Measurements from ENCODE around the gene SNAPC2. TPM values are rescaled to one million over a fixed set of nuclear protein-coding genes. Genes with fewer than 3 reads are reported as not detected.

The SNAPC2 gene
- total and polyA plus RNA-seq, 2 of the 13 experiments (the other 11 are each of a cell fraction or from before 2014, with no cell fraction given): 10.2 to 12.7 TPM

DNA sequence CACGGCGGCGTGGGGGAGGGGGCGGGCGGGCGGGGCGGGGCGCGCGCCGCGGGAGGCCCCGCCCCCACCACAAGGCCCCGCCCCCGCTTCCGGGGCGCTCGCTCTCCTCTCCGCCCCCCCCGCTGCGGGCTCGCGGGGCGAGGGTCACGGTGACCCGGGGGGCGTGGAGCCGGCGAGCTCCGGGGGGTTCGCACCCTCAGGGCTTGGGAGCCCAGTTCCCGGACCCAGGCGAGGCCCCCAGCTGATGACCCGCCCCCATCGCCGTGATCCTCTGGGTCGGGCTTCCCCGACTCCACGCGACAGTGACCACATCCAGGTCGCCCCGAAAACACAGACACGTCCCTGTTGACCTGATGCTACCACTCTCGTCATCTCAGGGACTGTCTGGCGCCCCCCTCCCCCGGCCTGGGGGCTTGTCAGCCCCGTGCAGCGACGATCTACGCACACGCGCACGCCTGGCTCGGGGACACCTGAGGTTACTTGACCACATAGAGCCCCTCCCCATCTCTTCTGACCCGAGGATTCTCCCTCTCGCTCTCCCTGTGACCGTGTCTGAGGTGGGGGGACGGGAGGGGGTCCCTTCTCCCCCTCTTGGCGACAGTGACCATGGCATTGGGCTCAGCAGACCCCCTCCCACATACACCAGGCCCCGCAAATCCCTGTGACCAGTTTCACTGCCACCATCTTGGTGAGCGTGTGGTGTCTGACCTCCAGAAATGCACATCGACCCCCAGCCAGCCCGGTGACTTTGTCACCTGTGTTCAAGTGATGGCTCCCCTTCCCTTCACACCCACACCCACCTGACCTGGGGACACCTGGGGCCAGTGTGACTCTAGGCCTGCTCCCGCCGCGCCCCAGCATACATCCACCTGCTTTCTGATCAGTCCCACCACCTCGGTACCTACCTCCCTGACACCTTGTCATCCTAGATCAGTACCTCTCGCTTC is 15.8 kb upstream of the SNAPC2 start (continued):
- TF ChIP-seq, protein P1, sequence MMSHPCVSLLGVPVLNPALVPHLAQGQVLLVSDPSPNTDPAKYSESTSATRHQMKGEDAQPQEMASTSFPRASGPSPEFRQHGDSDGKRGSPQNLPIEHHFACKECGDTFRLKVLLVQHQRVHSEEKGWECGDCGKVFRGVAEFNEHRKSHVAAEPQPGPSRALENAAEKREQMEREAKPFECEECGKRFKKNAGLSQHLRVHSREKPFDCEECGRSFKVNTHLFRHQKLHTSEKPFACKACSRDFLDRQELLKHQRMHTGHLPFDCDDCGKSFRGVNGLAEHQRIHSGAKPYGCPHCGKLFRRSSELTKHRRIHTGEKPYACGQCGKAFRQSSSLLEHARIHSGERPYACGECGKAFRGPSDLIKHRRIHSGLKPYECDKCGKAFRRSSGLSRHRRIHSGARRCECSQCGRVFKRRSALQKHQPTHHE (CRISPR knock-in tag; IDR thresholded peaks at IDR 0.05; ENCODE audit: borderline replicate concordance): no peak
- TF ChIP-seq ZFP37 (CRISPR knock-in tag; IDR thresholded peaks at IDR 0.05; ENCODE audit: borderline replicate concordance): no peak
- no peak for TF ChIP-seq ZNF556 (CRISPR knock-in tag; IDR thresholded peaks at IDR 0.05; ENCODE audit: borderline replicate concordance)
- TF ChIP-seq ZNF761 (CRISPR knock-in tag; conservative IDR thresholded peaks at IDR 0.05): no peak
- TF ChIP-seq HDAC2 (CRISPR knock-in tag; IDR thresholded peaks at IDR 0.05): no peak
- TF ChIP-seq ZNF564 (CRISPR knock-in tag; IDR thresholded peaks at IDR 0.05): no peak
- TF ChIP-seq, protein P2, sequence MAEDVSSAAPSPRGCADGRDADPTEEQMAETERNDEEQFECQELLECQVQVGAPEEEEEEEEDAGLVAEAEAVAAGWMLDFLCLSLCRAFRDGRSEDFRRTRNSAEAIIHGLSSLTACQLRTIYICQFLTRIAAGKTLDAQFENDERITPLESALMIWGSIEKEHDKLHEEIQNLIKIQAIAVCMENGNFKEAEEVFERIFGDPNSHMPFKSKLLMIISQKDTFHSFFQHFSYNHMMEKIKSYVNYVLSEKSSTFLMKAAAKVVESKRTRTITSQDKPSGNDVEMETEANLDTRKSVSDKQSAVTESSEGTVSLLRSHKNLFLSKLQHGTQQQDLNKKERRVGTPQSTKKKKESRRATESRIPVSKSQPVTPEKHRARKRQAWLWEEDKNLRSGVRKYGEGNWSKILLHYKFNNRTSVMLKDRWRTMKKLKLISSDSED (CRISPR knock-in tag; IDR thresholded peaks at IDR 0.05): no peak
- no peak for TF ChIP-seq NRL (CRISPR knock-in tag; IDR thresholded peaks at IDR 0.05; ENCODE audit: borderline replicate concordance)
- TF ChIP-seq SIX1 (CRISPR knock-in tag; IDR thresholded peaks at IDR 0.05; ENCODE audit: borderline replicate concordance): no peak
- TF ChIP-seq HIVEP1 (CRISPR knock-in tag; IDR thresholded peaks at IDR 0.05): no peak
- no peak for TF ChIP-seq MTF2 (CRISPR knock-in tag; IDR thresholded peaks at IDR 0.05; ENCODE audit: borderline replicate concordance)
- TF ChIP-seq GPBP1L1 (CRISPR knock-in tag; IDR thresholded peaks at IDR 0.05): no peak
- no peak for TF ChIP-seq CEBPB (IDR thresholded peaks at IDR 0.05; ENCODE audit: borderline replicate concordance, low read depth, low read length)
- TF ChIP-seq GMEB1 (CRISPR knock-in tag; IDR thresholded peaks at IDR 0.05; ENCODE audit: borderline replicate concordance): no peak
- TF ChIP-seq MTERF4 (CRISPR knock-in tag; IDR thresholded peaks at IDR 0.05): no peak
- TF ChIP-seq ZNF782 (CRISPR knock-in tag; IDR thresholded peaks at IDR 0.05; ENCODE audit: borderline replicate concordance): no peak
- TF ChIP-seq CHD2 (IDR thresholded peaks at IDR 0.05; ENCODE audit: low read depth, low read length): no peak
- TF ChIP-seq ZBTB20 (CRISPR knock-in tag; IDR thresholded peaks at IDR 0.05; ENCODE audit: borderline replicate concordance, low read depth): no peak
- no peak for TF ChIP-seq ZNF598 (CRISPR knock-in tag; IDR thresholded peaks at IDR 0.05; ENCODE audit: borderline replicate concordance)
- TF ChIP-seq ESRRA (CRISPR knock-in tag; IDR thresholded peaks at IDR 0.05; ENCODE audit: low read depth): peak; percentile 56; the same call in 1 of the 2 replicates
- peak; percentile 55 for TF ChIP-seq RBM39 (IDR thresholded peaks at IDR 0.05; ENCODE audit: low read depth, low read length, poor library complexity, severe bottlenecking)
- TF ChIP-seq ZSCAN9 (CRISPR knock-in tag; IDR thresholded peaks at IDR 0.05; ENCODE audit: borderline replicate concordance): no peak
- no peak for TF ChIP-seq XRCC5 (optimal IDR thresholded peaks at IDR 0.05; ENCODE audit: low read length)
